TTC549 (cell line): ENCODE data around the gene GLRA2.
"Not testable (repeated sequence)": the region's sequence is repeated elsewhere in the genome, so short reads cannot be mapped to it uniquely, and the experiment has no call there.

ENCODE experiments used
- FAIRE-seq: peaks from 2 replicates; lab custom pipeline; 2012; peaks lifted over from hg19 to GRCh38; lab: Jason Lieb, UNC

GLRA2 gene

GRCh38 chrX:14591976-14592375 lies 62.6 kb downstream of the GLRA2 start:
- no peak for FAIRE-seq

DNA sequence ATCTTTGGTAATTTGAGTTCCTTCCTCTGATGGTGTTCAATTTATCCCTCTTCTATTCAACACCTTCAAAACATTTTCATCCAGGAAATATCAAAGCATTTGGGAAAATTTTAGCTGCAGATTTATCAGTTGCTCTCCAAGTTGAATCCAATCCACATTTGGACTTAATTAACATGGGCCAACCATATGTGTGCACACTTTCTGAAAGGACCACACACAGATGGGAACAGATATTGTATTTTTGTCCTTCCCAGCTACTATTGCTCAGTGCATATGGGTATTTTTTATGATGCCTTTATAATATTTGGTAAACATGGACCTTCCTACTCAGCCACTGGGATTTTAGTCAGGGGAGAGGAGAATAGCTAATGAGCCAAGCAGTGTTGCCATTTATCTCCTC lies 65.2 kb downstream of the GLRA2 start:
- FAIRE-seq, result no peak

GRCh38 chrX:14598330-14598729 lies 69.0 kb downstream of the GLRA2 start:
- no peak for FAIRE-seq

GRCh38 chrX:14607446-14607985 lies 78.2 kb downstream of the GLRA2 start:
- no peak for FAIRE-seq

- FAIRE-seq, result not testable (repeated sequence)
Measured at GRCh38 chrX:14612450-14612849, 83.1 kb downstream of the GLRA2 start.

DNA sequence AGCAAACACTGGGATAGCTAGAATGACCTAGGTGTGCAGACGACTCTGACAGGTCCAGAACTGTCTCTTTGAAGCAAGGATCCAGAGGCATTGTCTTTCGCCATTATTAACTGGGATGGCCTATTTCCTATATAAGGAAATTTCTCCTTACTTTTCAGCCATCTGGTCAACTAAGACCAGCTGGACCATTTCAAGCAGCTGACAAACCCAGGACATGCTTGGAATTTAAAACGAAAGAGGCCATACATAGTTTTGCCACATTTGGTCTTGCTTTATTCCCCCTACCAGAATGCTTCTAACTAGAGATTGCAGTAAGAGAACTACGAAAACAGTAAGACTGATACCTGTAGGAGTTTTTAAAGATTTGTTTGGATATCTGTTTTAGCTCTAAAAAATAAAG lies 87.0 kb downstream of the GLRA2 start:
- FAIRE-seq, result no peak

DNA sequence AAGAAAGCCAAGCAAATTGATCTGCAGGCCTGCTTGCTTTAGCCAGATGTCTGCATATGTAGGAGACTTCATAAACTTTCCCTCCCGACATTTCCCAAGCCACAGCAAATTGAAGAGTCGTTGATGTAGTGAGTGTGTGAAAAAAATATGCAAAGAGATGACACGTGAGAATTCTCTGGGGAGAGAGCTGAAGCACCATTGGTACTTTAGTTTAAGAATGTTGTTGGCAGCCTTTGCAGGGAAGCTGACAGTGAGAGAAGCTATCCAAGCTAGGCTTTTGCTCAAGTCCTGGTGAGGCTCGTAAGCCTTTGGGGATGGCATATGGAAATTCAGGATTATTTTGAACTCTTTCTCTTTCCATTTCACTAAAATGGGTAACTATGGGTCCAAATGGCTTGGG lies 87.5 kb downstream of the GLRA2 start:
- no peak for FAIRE-seq

GRCh38 chrX:14618177-14618965 lies 89.0 kb downstream of the GLRA2 start:
- FAIRE-seq, result no peak

DNA sequence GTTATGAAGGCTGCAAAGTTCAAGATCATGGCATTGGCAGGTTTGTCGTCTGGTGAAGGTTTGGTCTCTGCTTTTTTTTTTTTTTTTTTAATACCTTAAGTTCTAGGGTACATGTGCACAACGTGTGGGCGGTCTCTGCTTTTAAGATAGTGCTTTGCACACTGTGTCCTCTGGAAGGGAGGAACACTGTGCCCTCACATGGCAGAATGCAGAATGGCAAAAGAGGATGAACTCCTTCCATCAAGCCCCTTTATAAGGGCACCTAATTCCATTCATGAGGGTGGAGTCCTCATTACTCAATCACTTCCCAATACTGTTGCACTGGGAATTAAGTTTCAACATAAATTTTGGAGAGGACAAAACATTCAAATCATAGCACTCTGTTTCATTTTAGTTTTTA lies 101.4 kb downstream of the GLRA2 start:
- FAIRE-seq, result no peak

DNA sequence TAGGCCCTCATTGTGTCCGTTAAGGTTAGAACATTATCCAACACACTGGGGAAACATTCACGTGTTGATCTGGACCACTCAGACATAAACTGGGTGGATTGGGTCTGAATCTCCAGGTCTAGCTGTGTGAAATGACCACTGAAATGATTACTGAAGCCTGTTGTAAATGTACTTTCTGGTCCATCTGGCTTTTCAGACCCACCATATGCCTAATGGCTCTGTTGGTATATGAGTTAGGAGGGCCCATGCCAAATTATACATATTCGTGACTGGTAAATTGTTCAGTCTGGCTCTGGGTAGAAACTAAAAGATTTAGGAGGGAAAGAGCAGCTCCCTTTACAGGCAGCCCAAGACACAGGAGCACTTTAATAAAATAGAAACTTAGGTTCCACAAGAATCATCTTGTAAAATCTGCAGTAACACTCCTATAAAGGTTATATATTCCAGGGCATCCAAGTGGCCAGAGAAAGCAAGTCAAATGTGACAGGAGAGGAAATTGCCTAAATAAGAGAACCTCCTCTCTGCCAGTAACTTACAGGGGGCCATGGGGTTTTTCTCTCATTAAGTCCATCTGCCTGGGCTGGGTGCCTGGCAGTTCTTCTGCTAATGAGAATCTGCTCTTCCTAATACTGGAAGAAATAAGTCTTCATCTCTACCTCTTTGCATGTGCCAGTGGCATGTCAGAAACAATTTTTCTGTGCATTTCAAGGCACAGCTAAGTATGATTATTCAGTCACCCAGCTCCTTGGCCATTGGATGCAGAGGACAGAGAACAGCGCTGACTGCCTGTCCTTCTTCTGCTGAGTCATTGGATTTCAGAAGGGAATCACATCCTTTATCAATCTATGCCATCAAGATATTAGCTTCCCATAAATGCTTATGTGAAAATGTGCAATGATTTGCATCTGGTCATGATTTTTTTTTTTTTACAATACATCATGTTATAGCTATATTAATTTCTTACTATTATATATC lies 112.6 kb downstream of the GLRA2 start:
- FAIRE-seq, result no peak

DNA sequence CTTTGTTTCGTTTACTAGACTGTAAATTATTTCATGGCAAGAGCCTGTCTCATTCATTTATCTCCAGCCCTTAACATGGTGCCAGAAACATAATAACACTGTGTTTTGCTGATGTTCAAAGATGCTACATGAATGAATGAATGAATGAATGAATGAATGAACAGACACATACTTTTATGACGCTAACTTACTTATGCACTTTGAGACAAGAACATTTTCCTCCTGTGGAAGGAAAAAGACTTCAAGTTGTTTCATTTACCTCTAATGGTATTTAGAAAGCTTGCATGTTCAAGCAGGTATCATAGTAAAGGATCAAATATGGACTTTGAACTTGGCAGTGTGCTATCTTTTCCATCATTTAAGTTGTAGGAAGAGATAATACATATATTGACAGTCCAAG lies 131.6 kb downstream of the GLRA2 start:
- no peak for FAIRE-seq

- FAIRE-seq, result no peak
Measured at GRCh38 chrX:14670819-14671218, 141.5 kb downstream of the GLRA2 start.

- FAIRE-seq, result no peak
Measured at GRCh38 chrX:14672611-14673172, 143.4 kb downstream of the GLRA2 start.

GRCh38 chrX:14673236-14673635 lies 143.9 kb downstream of the GLRA2 start:
- FAIRE-seq, result no peak

DNA sequence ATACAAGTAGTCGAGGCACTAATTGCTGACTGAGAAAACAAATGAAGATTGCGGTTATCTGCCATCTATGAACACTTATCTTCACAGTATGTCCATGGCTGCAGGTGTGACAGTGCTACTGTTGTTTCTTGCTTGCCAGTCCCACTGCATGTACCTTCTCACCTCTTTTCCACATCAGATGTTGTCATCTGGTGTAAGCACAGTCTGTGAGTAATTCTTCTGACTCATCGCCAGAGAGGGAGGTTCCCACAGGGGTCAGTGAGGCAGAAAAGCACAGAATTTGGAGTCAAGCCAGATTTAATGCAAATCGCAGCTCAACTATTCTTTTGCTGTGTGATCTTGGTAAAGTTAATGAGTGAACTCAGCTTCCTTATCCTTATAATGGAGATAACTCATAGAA lies 144.4 kb downstream of the GLRA2 start:
- no peak for FAIRE-seq

DNA sequence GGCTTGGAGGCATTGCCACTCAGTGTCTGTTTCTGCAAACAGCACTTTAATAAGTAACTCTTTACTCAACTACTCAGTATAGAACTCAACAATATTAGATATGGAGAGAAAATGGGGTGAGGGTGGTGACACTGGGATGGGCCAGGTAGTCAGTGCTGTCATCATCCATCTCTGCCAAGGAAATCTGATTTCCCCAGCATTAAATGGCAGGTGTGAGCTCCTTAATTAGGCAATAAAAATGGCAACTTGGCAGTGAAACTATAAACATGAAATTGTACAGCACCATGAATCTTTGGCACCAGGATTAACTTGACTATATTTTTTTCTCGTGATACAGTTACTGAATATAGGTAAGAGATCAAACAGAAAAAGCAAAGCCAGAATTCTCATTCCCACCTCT lies 146.2 kb downstream of the GLRA2 start:
- FAIRE-seq, result no peak

- FAIRE-seq, result no peak
Measured at GRCh38 chrX:14676431-14676830, 147.1 kb downstream of the GLRA2 start.

DNA sequence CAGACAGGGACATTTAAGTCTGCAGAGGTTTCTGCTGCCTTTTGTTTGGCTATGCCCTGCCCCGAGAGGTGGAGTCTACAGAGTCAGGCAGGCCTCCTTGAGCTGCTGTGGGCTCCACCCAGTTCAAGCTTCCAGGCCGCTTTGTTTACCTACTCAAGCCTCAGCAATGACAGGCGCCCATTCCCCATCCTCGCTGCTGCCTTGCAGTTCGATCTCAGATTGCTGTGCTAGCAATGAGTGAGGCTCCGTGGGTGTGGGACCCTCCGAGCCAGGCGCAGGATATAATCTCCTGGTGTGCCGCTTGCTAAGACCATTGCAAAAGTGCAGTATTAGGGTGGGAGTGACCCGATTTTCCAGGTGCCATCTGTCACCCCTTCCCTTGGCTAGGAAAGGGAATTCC lies 159.0 kb downstream of the GLRA2 start:
- FAIRE-seq, result not testable (repeated sequence)

- FAIRE-seq, result no peak
Measured at GRCh38 chrX:14690553-14690952, 161.2 kb downstream of the GLRA2 start.

- FAIRE-seq, result no peak
Measured at GRCh38 chrX:14694611-14695010, 165.3 kb downstream of the GLRA2 start.

DNA sequence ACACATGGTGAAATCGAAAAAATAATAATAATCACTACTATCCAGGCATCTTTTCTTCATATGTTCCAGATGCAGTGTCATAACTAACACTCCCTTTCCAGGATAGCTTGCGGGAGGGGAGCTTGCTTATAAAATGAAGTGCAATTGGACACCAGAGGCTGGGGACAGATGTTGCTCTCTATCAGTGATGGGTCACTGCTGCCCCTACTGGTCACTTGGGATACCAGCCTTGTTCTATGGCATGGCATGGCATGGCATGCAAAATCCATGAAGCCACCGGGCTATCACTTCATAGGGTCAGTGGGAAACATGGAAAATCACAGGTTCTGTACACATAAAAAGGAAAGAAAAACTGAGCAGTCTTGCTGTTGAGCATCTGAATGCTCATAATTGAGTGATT lies 168.1 kb downstream of the GLRA2 start:
- no peak for FAIRE-seq

DNA sequence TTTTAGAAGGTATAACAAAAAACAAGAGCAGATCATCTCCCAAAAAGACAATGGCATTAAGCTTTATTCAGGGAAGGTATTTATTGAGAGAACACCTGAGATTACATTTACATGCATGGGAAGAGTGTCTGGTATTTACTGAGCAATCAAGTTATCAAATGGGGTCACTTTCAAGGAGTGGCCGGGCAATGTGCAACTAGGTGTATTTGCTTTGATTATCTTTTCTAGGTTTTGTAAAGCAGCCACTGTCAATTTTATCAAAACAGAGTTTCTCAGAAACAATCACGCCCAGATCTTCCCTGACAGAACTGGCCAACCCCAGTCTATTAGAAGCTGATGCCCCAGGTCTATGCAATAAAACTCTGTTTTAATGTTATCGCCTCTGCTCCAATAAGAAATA lies 169.5 kb downstream of the GLRA2 start:
- no peak for FAIRE-seq

- FAIRE-seq, result no peak
Measured at GRCh38 chrX:14700982-14701381, 171.6 kb downstream of the GLRA2 start.
